H54 (cell line): Measurements from ENCODE around the gene KCNQ1.
"Not testable (repeated sequence)": the region's sequence is repeated elsewhere in the genome, so short reads cannot be mapped to it uniquely, and the experiment has no call there.

Experiments used
- DNase-seq: peaks from one replicate; pipeline ENCODE4 v3.0.0; 2011; ENCODE audit warnings: low spot score, mixed read lengths; ENCODE audit not compliant: insufficient read length
- FAIRE-seq: peaks from 3 replicates; lab custom pipeline; 2011; peaks lifted over from hg19 to GRCh38; lab: Jason Lieb, UNC
- POLR2A ChIP-seq: IDR thresholded peaks from 2 replicates; pipeline ENCODE4 v1.6.1; 2011; ENCODE audit warnings: low read depth, mild to moderate bottlenecking, low read length

The KCNQ1 gene

DNA sequence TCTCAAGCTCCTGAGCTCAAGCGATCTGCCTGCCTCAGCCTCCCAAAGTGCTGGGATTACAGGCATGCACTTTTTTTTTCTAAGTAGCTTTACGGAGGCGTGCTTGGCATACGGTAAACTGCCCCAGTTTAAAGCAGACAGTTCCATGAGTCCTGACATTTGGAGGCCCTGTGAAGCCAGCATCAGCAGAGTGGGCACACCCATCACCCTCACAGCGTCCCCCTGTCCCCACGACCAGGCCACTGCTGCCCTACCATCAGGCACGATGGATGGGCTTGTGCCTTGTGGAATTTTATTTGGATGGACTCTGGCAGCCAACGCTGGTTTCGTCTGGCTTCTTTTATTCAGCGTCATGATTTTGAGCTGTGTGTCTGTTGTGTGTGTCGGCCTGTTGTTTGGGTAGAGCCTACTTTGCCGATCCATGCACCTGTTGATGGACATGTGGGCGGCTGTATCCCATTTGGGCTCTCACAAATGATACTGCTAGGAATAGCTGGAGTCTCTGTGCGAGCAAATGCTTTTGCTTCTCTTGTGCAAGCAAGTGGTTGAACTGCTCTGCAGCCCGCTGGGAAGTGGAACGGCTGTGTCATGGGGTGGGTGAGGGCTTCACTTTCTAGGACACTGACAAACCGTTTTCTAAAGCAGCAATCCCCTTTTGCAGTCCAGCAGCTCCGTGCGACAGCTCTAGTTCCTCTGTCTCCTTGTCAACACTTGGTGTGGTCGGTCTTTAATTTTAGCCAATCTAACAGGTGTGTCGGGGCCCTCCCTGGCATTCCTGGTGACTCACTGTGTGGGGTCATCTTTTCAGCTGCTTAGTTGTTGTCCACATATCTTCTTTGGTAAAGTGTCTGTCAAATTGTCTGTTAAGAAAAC, 23.8 kb downstream of the KCNQ1 start:
- FAIRE-seq (no peak), DNase-seq (no peak)
- TF ChIP-seq POLR2A = no peak

DNA sequence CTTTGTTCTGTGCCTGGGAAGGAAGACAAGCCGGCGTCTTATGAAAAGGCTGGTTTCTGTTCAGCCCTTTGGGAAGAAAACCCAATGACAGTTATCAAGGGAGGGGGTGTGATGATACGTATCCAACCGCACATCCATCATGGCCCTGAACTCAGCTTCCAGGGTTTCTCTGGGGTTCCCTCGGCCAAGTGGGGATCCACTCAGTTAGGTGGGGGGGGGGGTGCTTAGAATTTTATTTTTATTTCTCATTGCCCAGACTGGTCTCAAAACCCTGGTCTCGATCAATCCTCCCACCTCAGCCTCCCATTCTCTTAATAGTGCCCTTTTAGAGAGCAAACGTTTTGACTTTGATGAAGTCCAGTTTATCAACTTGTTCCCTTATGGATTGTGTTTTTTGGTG, 25.7 kb downstream of the KCNQ1 start:
- TF ChIP-seq POLR2A = no peak
- no peak for FAIRE-seq
- DNase-seq = no peak

DNA sequence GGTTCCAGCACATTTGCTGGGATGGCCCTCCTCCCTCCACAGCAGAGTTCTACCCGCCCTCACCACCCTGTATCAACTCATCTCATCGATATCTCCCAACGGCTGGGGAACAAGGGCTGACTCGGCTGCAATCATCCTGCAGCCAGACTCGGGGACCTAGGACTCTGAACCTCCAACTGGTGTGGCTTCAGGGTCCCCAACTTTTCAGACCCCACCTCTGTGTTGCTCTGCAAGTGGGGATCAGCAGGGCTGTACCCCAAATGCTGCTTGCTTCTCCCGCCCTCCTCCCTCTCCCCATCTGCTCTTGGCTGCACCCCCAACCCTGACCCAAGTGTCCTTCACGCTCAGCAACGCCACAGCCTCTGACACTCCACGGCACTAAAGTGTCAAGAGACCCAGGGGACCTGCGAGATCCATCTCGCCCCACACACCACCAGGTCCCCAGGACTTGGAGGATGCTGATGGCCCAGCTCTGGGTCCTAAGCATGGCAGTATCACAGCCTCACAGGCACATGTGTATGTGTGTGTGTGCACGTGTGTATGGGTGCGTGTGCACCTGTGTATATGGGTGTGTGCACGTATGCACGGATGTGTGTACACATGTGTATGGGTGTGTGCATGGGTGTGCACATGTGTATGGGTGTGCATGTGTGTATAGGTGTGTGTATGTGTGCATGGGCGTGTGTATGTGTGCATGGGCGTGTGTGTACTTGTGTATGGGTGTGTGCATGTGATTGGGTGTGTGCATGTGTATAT, 26.4 kb downstream of the KCNQ1 start:
- no peak for TF ChIP-seq POLR2A
- FAIRE-seq (no peak), DNase-seq (no peak)

DNA sequence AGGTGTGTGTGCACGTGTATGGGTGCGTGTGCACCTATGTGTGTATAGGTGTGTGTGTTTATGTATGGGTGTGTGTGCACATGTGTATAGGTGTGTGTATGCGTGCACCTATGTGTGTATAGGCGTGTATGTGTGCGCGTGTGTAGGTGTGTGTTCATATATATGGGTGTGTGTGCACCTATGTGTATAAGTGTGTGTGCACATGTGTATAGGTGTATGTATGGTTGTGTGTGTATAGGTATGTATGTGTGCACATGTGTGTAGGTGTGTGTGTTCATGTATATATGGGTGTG, 26.9 kb downstream of the KCNQ1 start:
- FAIRE-seq = no peak
- no peak for DNase-seq
- no peak for TF ChIP-seq POLR2A

DNA sequence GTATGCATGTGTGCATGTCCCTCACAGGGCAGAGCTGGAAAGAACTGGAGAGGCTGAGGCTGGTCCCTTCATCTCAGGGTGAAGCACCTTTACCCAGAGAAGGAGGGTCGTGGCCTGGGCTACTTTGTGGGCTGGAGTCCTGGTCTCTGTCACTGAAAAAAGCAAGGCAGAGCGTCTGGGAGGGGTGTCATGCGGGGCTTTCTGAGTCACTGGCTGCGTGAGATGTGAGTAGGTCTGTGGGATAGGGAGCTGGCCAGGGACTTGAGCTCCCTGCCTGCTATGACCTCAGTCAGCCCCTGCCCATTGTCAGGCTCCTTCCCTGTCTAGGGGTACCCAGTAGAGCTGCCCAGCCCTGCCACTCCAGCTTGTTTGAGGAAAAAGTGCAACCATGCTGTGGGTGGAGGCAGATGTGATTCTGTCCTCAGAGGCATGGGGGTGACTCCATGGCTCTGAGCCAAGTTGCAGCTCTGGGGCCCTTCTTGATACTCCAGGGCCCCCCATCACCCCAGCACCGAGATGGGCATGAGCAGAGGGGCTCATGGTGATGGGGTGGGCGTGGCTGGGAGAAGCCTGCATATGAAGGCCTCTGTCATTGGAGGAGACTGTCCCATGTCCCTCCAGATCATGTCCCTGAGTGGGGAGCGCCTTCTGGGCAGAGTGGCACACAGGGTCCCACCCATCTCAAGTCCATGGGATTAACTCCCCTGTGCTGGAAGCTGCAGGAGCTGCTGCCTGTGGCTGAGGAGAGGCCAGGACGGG, 27.8 kb downstream of the KCNQ1 start:
- TF ChIP-seq POLR2A = no peak
- DNase-seq (no peak), FAIRE-seq (no peak)

DNA sequence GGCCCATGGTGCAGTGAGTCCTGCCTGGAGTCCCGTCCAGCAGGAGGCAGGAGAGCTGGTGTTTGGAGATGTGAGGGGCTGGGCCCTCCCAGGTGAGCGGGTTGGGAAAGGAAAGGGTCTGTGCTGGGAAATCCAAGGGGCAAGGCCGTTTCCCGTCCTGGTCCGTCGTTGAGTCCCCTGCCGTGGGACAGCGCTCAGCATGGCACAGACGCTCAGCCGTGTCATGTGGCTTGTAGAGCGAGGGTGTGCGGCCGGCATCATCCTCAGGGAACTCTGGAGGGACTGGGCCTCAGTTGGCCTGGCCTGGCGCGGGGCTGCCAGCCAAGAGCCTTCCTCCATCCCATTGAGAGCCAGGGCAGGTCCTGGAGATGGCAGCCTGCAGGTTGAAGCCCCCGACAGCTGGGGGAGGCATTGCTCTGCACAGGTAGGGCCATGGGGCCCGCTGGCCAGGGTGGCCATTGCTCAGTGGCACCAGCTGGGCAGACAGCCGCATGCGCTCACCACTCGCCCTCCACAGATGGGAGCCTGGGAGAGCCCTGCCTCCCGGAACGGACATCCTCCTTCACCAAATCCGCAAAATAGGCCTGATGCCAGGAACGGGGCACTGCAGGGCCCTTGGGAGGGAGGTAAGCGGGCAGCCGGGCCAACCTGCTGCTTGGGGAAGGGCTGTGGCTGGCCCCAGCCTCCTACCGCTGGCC, 28.7 kb downstream of the KCNQ1 start:
- DNase-seq (no peak), FAIRE-seq (no peak)
- no peak for TF ChIP-seq POLR2A

DNA sequence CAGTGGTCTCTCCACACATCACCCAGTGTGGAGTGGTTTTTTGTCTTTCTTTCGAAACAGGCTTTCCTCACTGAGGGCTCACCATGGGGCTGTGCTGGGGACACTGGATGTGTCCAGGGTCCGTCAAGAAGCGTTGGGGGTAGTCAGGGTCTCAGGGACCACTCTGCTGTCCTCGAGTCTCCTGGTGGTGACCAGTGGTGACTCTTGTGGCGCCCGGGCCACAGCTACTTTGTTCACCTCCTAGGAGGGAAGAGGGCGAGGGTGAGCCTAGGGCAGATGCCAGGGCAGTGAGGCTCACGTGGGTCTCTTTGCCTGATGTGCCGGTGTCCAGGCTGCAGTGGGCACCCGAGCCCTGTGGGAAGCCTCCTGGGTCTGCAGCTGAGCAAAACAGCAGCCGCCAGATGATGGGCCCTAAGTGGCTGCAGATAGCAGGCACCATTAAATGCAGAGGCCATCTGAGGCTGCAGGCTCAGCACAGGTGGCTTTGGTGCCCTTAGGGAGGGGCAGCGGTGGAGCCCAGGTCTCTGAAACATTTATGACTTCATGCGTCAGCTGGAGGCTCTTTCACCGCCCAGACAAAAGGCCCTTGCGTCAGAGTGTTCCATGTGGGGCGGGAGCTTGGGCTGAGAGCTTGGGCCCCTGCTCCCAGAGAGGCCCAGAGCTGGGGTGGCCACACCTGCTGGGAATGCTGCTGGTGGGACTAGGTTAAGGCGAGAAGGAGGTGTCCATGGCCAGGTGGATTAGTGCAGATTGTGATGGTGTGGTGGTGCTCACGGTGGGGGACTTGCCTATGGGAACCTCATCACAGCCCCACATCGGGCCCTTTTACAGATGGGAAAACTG, 29.5 kb downstream of the KCNQ1 start:
- DNase-seq (no peak), FAIRE-seq (no peak)
- TF ChIP-seq POLR2A = no peak

DNA sequence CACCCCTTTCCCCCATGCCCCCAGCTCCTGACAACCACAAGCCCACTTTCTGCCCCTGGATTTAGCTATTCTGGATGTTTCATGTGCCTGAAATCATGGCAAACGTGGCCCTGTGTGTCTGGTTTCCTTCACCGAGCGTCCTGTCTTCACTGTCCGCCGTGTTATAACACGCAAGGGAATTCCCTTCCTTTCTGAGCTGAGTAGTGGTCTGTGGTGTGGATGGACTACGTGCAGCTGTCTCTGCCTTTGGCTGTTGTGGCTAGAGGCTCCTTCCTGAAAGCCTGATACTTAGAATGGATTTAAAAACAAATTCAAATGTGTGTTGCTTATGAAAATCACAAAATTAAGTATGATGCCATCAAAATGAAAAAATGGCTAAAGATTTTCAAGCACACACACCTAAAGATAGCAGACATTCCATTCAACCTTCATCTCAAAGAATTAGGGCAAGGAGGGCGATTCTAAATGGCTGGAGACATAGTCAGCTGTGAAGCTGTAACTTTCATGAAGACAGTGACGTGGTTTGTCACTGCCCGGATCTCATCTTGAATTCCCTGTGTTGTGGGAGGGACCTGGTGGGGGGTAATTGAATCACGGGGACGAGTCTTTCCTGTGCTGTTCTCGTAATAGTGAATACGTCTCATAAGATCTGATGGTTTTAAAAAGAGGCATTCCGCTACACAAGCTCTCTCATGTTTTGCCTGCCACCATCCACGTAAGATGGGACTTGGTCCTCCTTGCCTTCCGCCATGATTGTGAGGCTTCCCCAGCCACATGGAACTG, 30.5 kb downstream of the KCNQ1 start:
- FAIRE-seq (no peak), DNase-seq (no peak)
- TF ChIP-seq POLR2A = no peak

DNA sequence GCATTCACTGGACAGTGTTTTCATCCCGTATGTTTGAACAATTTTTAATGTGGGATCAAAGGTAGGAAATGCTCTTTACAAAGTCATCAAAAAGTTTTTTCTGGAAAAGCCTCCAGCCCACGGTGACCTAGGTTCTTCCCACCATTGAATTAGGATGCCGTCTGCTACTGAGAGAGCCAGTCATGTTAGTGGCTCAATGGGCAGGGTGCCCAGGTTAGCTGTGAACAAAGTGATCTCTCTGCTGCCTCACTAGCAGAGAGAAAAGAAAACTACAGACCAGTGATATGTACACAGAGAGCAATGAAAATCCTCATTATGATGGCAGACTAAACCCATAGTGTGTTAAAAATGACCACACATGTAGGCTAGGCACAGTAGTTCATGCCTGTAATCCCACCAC, 32.4 kb downstream of the KCNQ1 start:
- FAIRE-seq = no peak
- no peak for TF ChIP-seq POLR2A
- DNase-seq = no peak

DNA sequence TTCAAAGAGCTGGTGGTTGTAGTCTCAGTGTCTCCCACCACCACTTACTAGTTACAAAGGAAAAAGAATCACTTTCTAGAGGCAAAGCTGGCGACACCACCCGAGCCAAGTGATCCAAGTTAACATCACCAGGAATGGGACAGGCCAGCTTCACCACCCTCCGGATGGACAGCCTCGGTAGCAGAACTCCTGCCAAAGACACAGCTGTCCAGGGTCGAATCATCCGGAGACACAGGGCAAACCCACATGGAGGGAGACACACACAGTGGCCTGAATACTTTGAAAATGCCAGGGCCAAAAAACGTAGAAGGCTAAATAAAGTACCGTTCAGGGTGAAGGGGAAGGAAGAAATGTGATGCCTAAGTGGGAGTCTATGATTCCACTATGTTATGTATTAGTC, 33.1 kb downstream of the KCNQ1 start:
- no peak for TF ChIP-seq POLR2A
- FAIRE-seq (no peak), DNase-seq (no peak)

DNA sequence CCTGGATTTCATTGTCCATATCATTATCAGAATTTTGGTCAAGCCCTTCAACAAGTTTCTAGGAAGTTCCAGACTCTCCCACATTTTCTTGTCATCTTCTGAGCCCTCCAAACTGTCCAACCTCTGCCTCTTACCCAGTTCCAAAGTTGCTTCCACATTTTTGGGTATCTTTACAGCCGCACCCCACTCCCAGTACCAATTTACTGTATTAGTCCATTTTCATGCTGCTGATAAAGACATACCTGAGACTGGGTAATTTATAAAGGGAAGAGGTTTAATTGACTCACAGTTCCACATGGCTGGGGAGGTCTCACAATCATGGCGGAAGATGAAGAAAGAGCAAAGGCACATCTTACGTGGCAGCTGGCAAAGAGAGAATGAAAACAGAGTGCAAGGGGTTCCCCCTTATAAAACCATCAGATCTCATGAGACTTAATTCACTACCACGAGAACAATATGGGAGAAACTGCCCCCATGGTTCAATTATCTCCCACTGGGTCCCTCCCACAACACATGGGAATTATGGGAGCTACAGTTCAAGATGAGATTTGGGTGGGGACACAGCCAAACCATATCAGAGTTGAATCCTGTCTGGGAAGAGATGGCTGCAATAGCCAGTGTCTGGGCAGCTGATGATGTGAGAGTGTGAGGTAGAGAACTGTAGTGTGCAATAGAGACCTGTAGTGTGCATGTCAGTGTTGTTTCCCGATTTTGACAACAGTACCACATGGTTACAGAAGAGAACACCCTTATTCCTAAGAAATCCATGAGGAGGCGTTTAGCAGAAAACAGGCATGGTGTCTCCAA, 35.5 kb downstream of the KCNQ1 start:
- not testable (repeated sequence) for FAIRE-seq, DNase-seq
